Neural progenitor cell (in vitro differentiated cells): ENCODE data around the gene KCNH2. TPM values are rescaled to one million over a fixed set of nuclear protein-coding genes. Genes with fewer than 3 reads are reported as not detected.
A peak's percentile ranks its signal among the peaks of the same experiment; 100 is the strongest.

Experiments
- DNase-seq: peaks from one replicate; pipeline ENCODE4 v3.0.0-alpha.2; 2016; ENCODE audit warnings: low spot score
- H2AFZ ChIP-seq: fragments of 200-600 bp; sonication (generic); replicated peaks from 2 replicates; pipeline ENCODE4 v1.6.1; 2016; ENCODE audit warnings: antibody characterized with exemption
- H3F3A ChIP-seq: fragments of 200-600 bp; sonication (generic); 2 replicates; pipeline ENCODE4 v1.6.1; 2016; ENCODE audit warnings: antibody characterized with exemption, low read depth
- H3K27ac ChIP-seq: fragments of 200-600 bp; sonication (generic); 2 replicates; pipeline ENCODE4 v1.5.1; 2016; ENCODE audit warnings: mild to moderate bottlenecking
- H3K27me3 ChIP-seq: fragments of 200-600 bp; sonication (generic); 2 replicates; pipeline ENCODE4 v1.6.1; 2016; ENCODE audit warnings: mild to moderate bottlenecking, moderate library complexity
- H3K36me3 ChIP-seq: fragments of 200-600 bp; sonication (generic); 2 replicates; pipeline ENCODE4 v1.5.1; 2016
- H3K4me1 ChIP-seq: fragments of 200-600 bp; sonication (generic); 2 replicates; pipeline ENCODE4 v1.6.1; 2016; ENCODE audit warnings: mixed run types
- H3K4me2 ChIP-seq: fragments of 200-600 bp; sonication (generic); 2 replicates; pipeline ENCODE4 v1.6.1; 2016
- H3K4me3 ChIP-seq: fragments of 200-600 bp; sonication (generic); 2 replicates; pipeline ENCODE4 v1.5.1; 2016
- H3K79me2 ChIP-seq: fragments of 200-600 bp; sonication (generic); 2 replicates; pipeline ENCODE4 v1.6.1; 2016; ENCODE audit warnings: low read depth
- H3K9ac ChIP-seq: fragments of 200-600 bp; sonication (generic); 2 replicates; pipeline ENCODE4 v1.6.1; 2016
- H3K9me3 ChIP-seq: fragments of 200-600 bp; sonication (generic); 2 replicates; pipeline ENCODE4 v1.5.1; 2016; ENCODE audit warnings: low read depth
- H4K20me1 ChIP-seq: fragments of 200-600 bp; sonication (generic); 2 replicates; pipeline ENCODE4 v1.6.1; 2016; ENCODE audit warnings: low read depth
- H3K27ac Mint-ChIP-seq: 3 replicates; pipeline ENCODE4 v1.8.0; 2021; ENCODE audit warnings: mixed read lengths
- H3K27me3 Mint-ChIP-seq: 2 replicates; pipeline ENCODE4 v1.8.0; 2022; ENCODE audit warnings: low read depth, mild to moderate bottlenecking, inconsistent platforms, moderate library complexity, mixed read lengths; ENCODE audit not compliant: insufficient read depth
- H3K36me3 Mint-ChIP-seq: 3 replicates; pipeline ENCODE4 v1.8.0; 2021; ENCODE audit warnings: mixed read lengths
- H3K4me1 Mint-ChIP-seq: 3 replicates; pipeline ENCODE4 v1.8.0; 2021; ENCODE audit warnings: mixed read lengths
- H3K4me3 Mint-ChIP-seq: 3 replicates; pipeline ENCODE4 v1.8.0; 2021; ENCODE audit warnings: mild to moderate bottlenecking, moderate library complexity, mixed read lengths
- H3K9me3 Mint-ChIP-seq: 3 replicates; pipeline ENCODE4 v1.8.0; 2020; ENCODE audit warnings: mixed read lengths
- CTCF ChIP-seq: fragments of 200-600 bp; sonication (generic); IDR thresholded peaks from 2 replicates; pipeline ENCODE4 v1.5.1; 2017; ENCODE audit warnings: antibody characterized with exemption, mild to moderate bottlenecking
- EZH2 ChIP-seq: fragments of 200-600 bp; sonication (generic); IDR thresholded peaks from 2 replicates; pipeline ENCODE4 v1.6.1; 2017; ENCODE audit warnings: antibody characterized with exemption, mild to moderate bottlenecking, moderate library complexity
- EZH2phosphoT487 ChIP-seq: fragments of 200-600 bp; sonication (generic); IDR thresholded peaks from 2 replicates; pipeline ENCODE4 v1.6.1; 2017; ENCODE audit warnings: antibody characterized with exemption
- total RNA-seq: library from RNA; depleted of rRNA; stranded (reverse); fragments of >200 nt; gene quantifications from 2 replicates; pipeline ENCODE4 v1.2.3, GENCODE V29; 2015; ENCODE audit warnings: low replicate concordance

The KCNH2 gene
- total RNA-seq, 1 donor from 2014 or later, result 2.6 TPM

- H3K4me3 Mint-ChIP-seq, result no peak overlapping the region
- Histone ChIP-seq H3K36me3 (no peaks in the 10 kb centered on the region), H3K9me3 (no peaks in the 10 kb centered on the region), H3K4me3 (no peak overlapping the region), H3F3A (no peaks in the 10 kb centered on the region), H4K20me1 (no peaks in the 10 kb centered on the region), H2AFZ (no peak overlapping the region), H3K79me2 (no peaks in the 10 kb centered on the region), H3K27ac (no peak overlapping the region), H3K9ac (no peak overlapping the region), H3K4me2 (no peak overlapping the region), H3K4me1 (peaks cover 27% of the 10 kb centered on the region), H3K27me3 (no peaks in the 10 kb centered on the region)
- H3K27me3 Mint-ChIP-seq, result peaks cover 4% of the 10 kb centered on the region
- peaks cover 33% of the 10 kb centered on the region for H3K4me1 Mint-ChIP-seq
- H3K36me3 Mint-ChIP-seq, result no peaks in the 10 kb centered on the region
- TF ChIP-seq EZH2 (no peak), CTCF (no peak), EZH2phosphoT487 (no peak)
- DNase-seq, result no peak
- no peaks in the 10 kb centered on the region for H3K9me3 Mint-ChIP-seq
- peak overlapping the region; percentile 89 for H3K27ac Mint-ChIP-seq
Measured at GRCh38 chr7:150945853-150946420, 32.2 kb downstream of the KCNH2 start.

- H3K36me3 ChIP-seq, result no peaks in the 10 kb centered on the region
- no peak overlapping the region for H3K27ac ChIP-seq
- peak overlapping the region; percentile 89 for H3K27ac Mint-ChIP-seq
Measured at GRCh38 chr7:150945171-150945852, 32.8 kb downstream of the KCNH2 start.

DNA sequence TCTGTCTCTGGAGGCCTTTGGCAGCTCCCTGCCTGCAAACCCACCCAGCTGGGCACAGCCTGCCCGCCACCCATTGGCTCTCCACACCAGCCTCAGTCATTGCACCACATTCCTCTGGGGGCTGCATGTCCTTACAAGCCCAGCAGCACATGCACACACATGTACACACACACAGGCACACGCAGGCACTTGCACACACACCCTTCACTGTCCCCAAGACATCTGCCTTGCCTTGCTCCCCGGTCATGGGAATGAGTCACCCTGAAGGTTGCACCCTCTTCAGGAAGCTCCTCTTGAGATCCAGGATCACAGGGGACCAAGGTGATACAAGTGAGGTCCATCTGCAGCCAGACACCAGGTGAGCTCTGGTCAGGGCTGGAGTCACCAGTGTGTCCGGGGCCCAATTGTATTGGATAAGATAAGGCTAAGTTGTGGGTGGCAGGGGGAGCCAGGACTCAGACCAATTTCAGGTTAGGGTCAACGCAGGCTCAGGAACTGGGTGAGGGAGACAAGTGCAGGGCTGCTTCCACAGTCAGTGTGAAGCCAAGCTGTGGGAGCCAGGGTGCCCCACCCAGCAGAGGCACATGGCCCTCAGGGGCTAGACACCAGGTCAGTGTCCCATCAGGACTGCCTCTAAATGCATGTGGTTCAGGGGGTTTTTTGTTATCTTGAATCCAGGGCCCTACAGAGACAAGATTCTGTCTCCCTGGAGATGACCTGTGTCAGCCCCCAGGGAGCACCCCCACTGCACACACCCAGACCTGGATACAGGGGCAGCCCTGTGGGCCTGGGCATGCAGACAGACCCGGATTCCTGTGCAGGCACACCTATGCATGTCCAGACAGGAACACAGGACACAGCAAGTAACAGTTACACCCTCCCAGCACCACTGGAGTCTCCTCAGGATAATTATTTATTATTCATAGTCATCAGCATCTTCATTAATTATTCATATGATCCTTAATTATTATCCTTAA lies 33.8 kb downstream of the KCNH2 start:
- no peaks in the 10 kb centered on the region for H3K27me3 ChIP-seq
- H3K4me1 Mint-ChIP-seq, result peaks cover 25% of the 10 kb centered on the region
- H3K36me3 Mint-ChIP-seq, result no peaks in the 10 kb centered on the region
- DNase-seq, result no peak
- H3K9ac ChIP-seq, result no peak overlapping the region
- no peak overlapping the region for H3K27ac ChIP-seq
- no peaks in the 10 kb centered on the region for H3K36me3 ChIP-seq
- no peak overlapping the region for H3K4me2 ChIP-seq
- no peaks in the 10 kb centered on the region for H4K20me1 ChIP-seq
- H3K79me2 ChIP-seq, result no peaks in the 10 kb centered on the region
- no peaks in the 10 kb centered on the region for H3K9me3 ChIP-seq
- H3K4me1 ChIP-seq, result peaks cover 21% of the 10 kb centered on the region
- no peak overlapping the region for H3K27ac Mint-ChIP-seq
- no peaks in the 10 kb centered on the region for H3K9me3 Mint-ChIP-seq
- no peak overlapping the region for H3K4me3 Mint-ChIP-seq
- H3F3A ChIP-seq, result no peaks in the 10 kb centered on the region
- H2AFZ ChIP-seq, result no peak overlapping the region
- no peak overlapping the region for H3K4me3 ChIP-seq
- TF ChIP-seq EZH2 (no peak), EZH2phosphoT487 (no peak), CTCF (no peak)
- H3K27me3 Mint-ChIP-seq, result peaks cover 4% of the 10 kb centered on the region

More at GRCh38 chr7:150945171-150945852, 32.8 kb downstream of the KCNH2 start:
- TF ChIP-seq EZH2 (no peak), CTCF (no peak), EZH2phosphoT487 (no peak)
- Mint-ChIP-seq H3K9me3 (no peaks in the 10 kb centered on the region), H3K4me3 (no peak overlapping the region), H3K27me3 (peaks cover 4% of the 10 kb centered on the region), H3K36me3 (no peaks in the 10 kb centered on the region), H3K4me1 (peaks cover 33% of the 10 kb centered on the region)
- Histone ChIP-seq H3K9me3 (no peaks in the 10 kb centered on the region), H2AFZ (no peak overlapping the region), H3F3A (no peaks in the 10 kb centered on the region), H4K20me1 (no peaks in the 10 kb centered on the region), H3K27me3 (no peaks in the 10 kb centered on the region), H3K4me1 (peaks cover 27% of the 10 kb centered on the region), H3K79me2 (no peaks in the 10 kb centered on the region), H3K4me2 (no peak overlapping the region), H3K4me3 (no peak overlapping the region), H3K9ac (no peak overlapping the region)
- DNase-seq, result no peak
